ENCODE results near the gene GNG12. TPM values are rescaled to one million over a fixed set of nuclear protein-coding genes. Genes with fewer than 3 reads are reported as not detected.
A peak's percentile ranks its signal among the peaks of the same experiment; 100 is the strongest.

The GNG12 gene
- total and polyA plus RNA-seq, 8 donors = 21.7 to 189 (median 59.6) TPM

DNA sequence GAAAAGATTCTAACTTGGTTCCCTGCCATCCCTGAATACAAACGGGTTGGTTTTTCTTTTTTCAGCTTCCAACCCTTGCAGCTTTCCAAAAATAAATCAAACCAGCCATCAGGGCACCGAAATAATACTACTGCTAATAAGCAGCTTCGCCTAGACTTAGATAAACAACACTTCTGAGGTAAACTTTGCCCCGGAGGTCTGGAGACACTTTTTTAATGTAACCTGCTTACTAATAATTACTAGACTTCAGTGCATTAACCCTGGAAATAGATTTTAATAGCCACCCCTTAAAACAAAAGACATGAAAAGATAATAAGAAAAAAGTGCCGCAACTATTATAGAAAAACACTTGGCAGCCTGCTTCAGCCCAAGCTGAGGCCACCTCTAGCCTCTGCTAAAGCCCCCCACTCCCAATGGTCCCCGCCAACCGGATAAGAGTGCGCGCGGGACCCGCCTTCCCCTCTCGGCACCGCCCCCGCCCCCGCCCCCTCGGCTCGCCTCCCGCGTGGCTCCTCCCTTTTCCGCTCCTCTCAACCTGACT is 148.7 kb downstream of the GNG12 start:
- H3K27ac ChIP-seq = peak overlapping the region; percentile 9 to 98 (median 96)
- WGBS, 5 donors = 0 to 1% (median 1%) methylated on average over 18 to 20 of the region's 20 CpGs
- H3K4me3 ChIP-seq = peak overlapping the region; percentile 71 to 89 (median 86)
- H3K9me3 ChIP-seq = no peaks in the 10 kb centered on the region
- H3K4me1 ChIP-seq = peaks cover 12 to 52% (median 31%) of the 10 kb centered on the region in 4 donors
- DNase-seq = no peak
- H3K36me3 ChIP-seq = peaks cover 3 to 19% (median 16%) of the 10 kb centered on the region in 4 donors
- H3K27me3 ChIP-seq = no peaks in the 10 kb centered on the region
- intact Hi-C loops (cut with DNase I; ENCODE audit: low total_unique reads) = loop anchor here (10.0 kb wide), 1 partner anchor 120 kb away; no protein-coding TSS in a partner anchor
- no peak for TF ChIP-seq POLR2AphosphoS5 (IDR thresholded peaks at IDR 0.05)
- TF ChIP-seq, protein P1, sequence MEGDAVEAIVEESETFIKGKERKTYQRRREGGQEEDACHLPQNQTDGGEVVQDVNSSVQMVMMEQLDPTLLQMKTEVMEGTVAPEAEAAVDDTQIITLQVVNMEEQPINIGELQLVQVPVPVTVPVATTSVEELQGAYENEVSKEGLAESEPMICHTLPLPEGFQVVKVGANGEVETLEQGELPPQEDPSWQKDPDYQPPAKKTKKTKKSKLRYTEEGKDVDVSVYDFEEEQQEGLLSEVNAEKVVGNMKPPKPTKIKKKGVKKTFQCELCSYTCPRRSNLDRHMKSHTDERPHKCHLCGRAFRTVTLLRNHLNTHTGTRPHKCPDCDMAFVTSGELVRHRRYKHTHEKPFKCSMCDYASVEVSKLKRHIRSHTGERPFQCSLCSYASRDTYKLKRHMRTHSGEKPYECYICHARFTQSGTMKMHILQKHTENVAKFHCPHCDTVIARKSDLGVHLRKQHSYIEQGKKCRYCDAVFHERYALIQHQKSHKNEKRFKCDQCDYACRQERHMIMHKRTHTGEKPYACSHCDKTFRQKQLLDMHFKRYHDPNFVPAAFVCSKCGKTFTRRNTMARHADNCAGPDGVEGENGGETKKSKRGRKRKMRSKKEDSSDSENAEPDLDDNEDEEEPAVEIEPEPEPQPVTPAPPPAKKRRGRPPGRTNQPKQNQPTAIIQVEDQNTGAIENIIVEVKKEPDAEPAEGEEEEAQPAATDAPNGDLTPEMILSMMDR (IDR thresholded peaks at IDR 0.05) = no peak
- TF ChIP-seq POLR2A (IDR thresholded peaks at IDR 0.05) = no peak
- TF ChIP-seq EP300 (IDR thresholded peaks at IDR 0.05) = no peak

DNA sequence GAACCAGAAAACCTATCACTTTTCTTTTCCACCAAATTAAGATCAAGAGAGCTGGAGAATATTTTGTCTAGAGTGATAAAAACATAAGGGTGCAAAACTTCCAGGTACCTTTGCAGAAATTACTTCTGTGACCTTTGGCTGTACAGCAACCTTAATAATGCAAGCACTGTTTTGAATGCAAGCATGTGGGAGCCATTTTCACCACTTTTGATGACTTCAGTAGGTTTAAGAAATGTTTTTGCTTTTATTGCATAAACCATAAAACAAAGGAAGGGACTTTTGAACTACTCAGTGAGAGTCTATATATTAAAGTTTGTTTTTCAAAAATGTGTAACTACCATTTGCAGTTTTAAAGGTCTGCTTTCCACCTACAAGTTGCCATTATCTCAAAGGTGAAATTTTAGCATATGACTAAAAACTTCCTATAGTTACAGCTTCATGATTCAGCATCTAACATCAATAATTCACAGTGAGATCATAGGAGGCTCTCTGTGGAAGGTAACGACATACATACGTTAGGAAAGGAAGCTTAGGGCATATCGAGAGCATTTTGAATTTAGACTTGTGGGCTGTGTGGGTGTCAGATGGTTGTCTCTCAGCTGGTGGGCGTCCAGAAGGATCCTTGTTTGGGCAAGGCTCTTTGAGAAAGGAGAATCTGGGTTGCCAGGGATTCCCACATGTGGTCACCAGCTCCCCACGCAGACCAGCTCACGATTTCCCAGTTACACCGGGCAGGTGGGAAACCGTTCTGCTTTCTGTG is 149.3 kb downstream of the GNG12 start:
- Histone ChIP-seq H3K36me3 (peaks cover 3 to 15% (median 14%) of the 10 kb centered on the region in 4 donors), H3K9me3 (no peaks in the 10 kb centered on the region), H3K27me3 (no peaks in the 10 kb centered on the region), H3K4me3 (peak overlapping the region; percentile 71 to 89 (median 86)), H3K27ac (peak overlapping the region; percentile 9 to 98 (median 96)), H3K4me1 (peaks cover 12 to 46% (median 30%) of the 10 kb centered on the region in 4 donors)
- WGBS, 5 donors = 19 to 28% (median 26%) methylated on average over 8 of the region's 8 CpGs
- intact Hi-C loops (cut with DNase I; ENCODE audit: low total_unique reads) = loop anchor here (10.0 kb wide), 1 partner anchor 119 kb away; no protein-coding TSS in a partner anchor
- TF ChIP-seq, protein P1 (IDR thresholded peaks at IDR 0.05) = no peak
- no peak for TF ChIP-seq EP300 (IDR thresholded peaks at IDR 0.05)
- TF ChIP-seq POLR2AphosphoS5 (IDR thresholded peaks at IDR 0.05) = no peak
- TF ChIP-seq POLR2A (IDR thresholded peaks at IDR 0.05) = no peak
- DNase-seq = peak in 1 of 2 donors; percentile 36

DNA sequence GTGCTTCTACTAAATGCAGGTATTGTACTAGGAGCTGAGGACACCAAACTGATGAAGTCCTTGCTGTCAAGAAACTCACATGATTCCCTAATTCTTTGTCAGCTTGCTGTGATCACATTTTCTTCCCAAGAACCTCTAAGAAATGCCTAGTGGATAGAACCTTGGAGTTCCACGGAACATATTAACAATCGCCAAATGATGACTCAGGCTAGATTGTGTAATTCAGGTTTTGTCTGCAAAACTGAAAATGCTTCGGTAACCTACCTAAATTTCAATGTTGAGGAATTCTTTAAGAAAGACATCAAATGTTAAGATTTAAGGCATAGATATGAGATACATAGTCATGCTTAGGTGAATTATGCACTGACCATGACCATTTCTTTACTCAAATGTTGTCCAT is 150.0 kb downstream of the GNG12 start:
- DNase-seq = no peak
- Histone ChIP-seq H3K4me3 (no peak overlapping the region), H3K9me3 (no peaks in the 10 kb centered on the region), H3K27me3 (no peaks in the 10 kb centered on the region), H3K4me1 (peaks cover 11 to 40% (median 25%) of the 10 kb centered on the region in 4 donors), H3K36me3 (peaks cover under 1 to 10% (median 8%) of the 10 kb centered on the region in 4 donors), H3K27ac (peak overlapping the region in 3 of 5 donors; percentile 96 to 98 (median 98))
- intact Hi-C loops (cut with DNase I; ENCODE audit: low total_unique reads) = loop anchor here (10.0 kb wide), 1 partner anchor 119 kb away; no protein-coding TSS in a partner anchor
- WGBS, 5 donors = 37 to 72% (median 55%) methylated on average over 3 of the region's 3 CpGs
- TF ChIP-seq POLR2A (IDR thresholded peaks at IDR 0.05) (no peak), POLR2AphosphoS5 (IDR thresholded peaks at IDR 0.05) (peak in 2 of 3 donors; percentile 7 to 19), EP300 (IDR thresholded peaks at IDR 0.05) (no peak)
- TF ChIP-seq, protein P1 (IDR thresholded peaks at IDR 0.05) = no peak

DNA sequence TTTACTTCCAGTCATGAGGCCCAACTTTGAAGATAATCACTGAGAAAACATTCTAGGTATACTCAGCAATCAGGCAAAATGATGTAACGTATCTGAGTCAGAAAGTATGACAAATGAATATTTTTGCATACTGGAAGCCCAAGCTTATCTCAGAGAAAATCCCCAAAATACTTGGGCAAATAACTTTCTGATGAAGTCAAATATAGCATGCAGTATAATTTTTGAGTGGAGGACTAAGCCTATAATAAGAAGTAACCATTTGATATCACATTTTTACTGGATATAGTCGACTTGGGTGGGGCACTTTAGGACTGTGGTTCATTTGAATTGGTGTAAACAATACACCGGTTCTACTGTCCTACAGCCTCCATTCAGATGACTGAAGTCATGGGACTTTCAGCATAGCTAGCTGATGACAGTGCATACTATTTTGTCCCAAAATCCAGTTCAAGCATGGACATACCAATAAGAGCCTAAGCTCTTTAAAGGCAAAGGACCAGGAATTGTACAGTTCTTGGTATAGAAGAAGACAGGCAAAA is 150.5 kb downstream of the GNG12 start:
- Histone ChIP-seq H3K4me1 (peaks cover 8 to 35% (median 21%) of the 10 kb centered on the region in 4 donors), H3K9me3 (no peaks in the 10 kb centered on the region), H3K36me3 (peaks cover 0 to 4% (median 3%) of the 10 kb centered on the region in 4 donors), H3K27me3 (no peaks in the 10 kb centered on the region), H3K4me3 (no peak overlapping the region), H3K27ac (peak overlapping the region in 3 of 5 donors; percentile 96 to 98 (median 98))
- peak in 1 of 2 donors; percentile 27 for DNase-seq
- 29 to 43% (median 42%) methylated on average over 3 of the region's 3 CpGs for WGBS, 5 donors
- TF ChIP-seq, protein P1 (IDR thresholded peaks at IDR 0.05) = no peak
- TF ChIP-seq EP300 (IDR thresholded peaks at IDR 0.05) = no peak
- no peak for TF ChIP-seq POLR2A (IDR thresholded peaks at IDR 0.05)
- TF ChIP-seq POLR2AphosphoS5 (IDR thresholded peaks at IDR 0.05) = no peak
- intact Hi-C loops (cut with DNase I; ENCODE audit: low total_unique reads) = loop anchor here (10.0 kb wide), 1 partner anchor 118 kb away; no protein-coding TSS in a partner anchor

All from stomach (tissue), 9 donors.